WTC11 (cell line): ENCODE results near the gene MTURN. TPM values are rescaled to one million over a fixed set of nuclear protein-coding genes. Genes with fewer than 3 reads are reported as not detected.

Experiments
- ATAC-seq: fragments of 200-7000 bp; cut with Tn5 transposase; 2 replicates; pipeline ENCODE4 v1.10.0; 2021; ENCODE audit warnings: mild to moderate bottlenecking, moderate library complexity
- CTCF ChIA-PET: fragments of 300-600 bp; sonication (Branson Sonifier 250); formaldehyde crosslinking; loops from one replicate; lab custom pipeline; 2021; ENCODE audit warnings: antibody characterized with exemption; lab: Charles Lee
- POLR2A ChIA-PET: fragments of 350-600 bp; sonication (Branson Sonifier 250); formaldehyde crosslinking; loops from one replicate; lab custom pipeline; 2021; ENCODE audit warnings: antibody characterized with exemption; lab: Charles Lee
- DNase-seq: peaks from one replicate; pipeline ENCODE4 v3.0.0; 2021; ENCODE audit warnings: low spot score
- H3K27ac Mint-ChIP-seq: 2 replicates; pipeline ENCODE4 v1.8.0; 2021; ENCODE audit warnings: mixed read lengths
- H3K27me3 Mint-ChIP-seq: 2 replicates; pipeline ENCODE4 v1.8.0; 2021; ENCODE audit warnings: low read depth, mild to moderate bottlenecking, moderate library complexity, mixed read lengths
- H3K36me3 Mint-ChIP-seq: 2 replicates; pipeline ENCODE4 v1.8.0; 2021; ENCODE audit warnings: mixed read lengths
- H3K4me1 Mint-ChIP-seq: 2 replicates; pipeline ENCODE4 v1.8.0; 2022; ENCODE audit warnings: mixed read lengths
- H3K4me3 Mint-ChIP-seq: 2 replicates; pipeline ENCODE4 v1.8.0; 2021; ENCODE audit warnings: mild to moderate bottlenecking, moderate library complexity, mixed read lengths
- H3K9me3 Mint-ChIP-seq: 2 replicates; pipeline ENCODE4 v1.8.0; 2021; ENCODE audit warnings: mixed read lengths
- CBFB ChIP-seq: sonication (generic); formaldehyde crosslinking; IDR thresholded peaks from 2 replicates; pipeline ENCODE4 v1.8.1; 2022; ENCODE audit warnings: mild to moderate bottlenecking, low read depth, missing genetic modification reagents
- CREB1 ChIP-seq: sonication (generic); formaldehyde crosslinking; IDR thresholded peaks from 2 replicates; pipeline ENCODE4 v1.8.0; 2023; ENCODE audit warnings: mild to moderate bottlenecking, missing genetic modification reagents
- E2F1 ChIP-seq: sonication (generic); formaldehyde crosslinking; IDR thresholded peaks from 2 replicates; pipeline ENCODE4 v1.8.0; 2022; ENCODE audit warnings: mild to moderate bottlenecking, missing genetic modification reagents
- EMX1 ChIP-seq: fragments of 250-450 bp; sonication (Bioruptor Pico); IDR thresholded peaks from 2 replicates; pipeline ENCODE4 v1.8.0; 2021; ENCODE audit warnings: mild to moderate bottlenecking
- ETV6 ChIP-seq: sonication (generic); formaldehyde crosslinking; IDR thresholded peaks from 2 replicates; pipeline ENCODE4 v1.8.1; 2022; ENCODE audit warnings: mild to moderate bottlenecking, missing genetic modification reagents
- FOXK1 ChIP-seq: sonication (generic); formaldehyde crosslinking; IDR thresholded peaks from 2 replicates; pipeline ENCODE4 v1.8.0; 2022; ENCODE audit warnings: mild to moderate bottlenecking, moderate library complexity, missing genetic modification reagents
- GTF2I ChIP-seq: fragments of 250-450 bp; sonication (Bioruptor Pico); conservative IDR thresholded peaks from 2 replicates; pipeline ENCODE4 v1.4.0; 2021; ENCODE audit warnings: mild to moderate bottlenecking
- IRF2 ChIP-seq: sonication (generic); formaldehyde crosslinking; IDR thresholded peaks from 2 replicates; pipeline ENCODE4 v1.8.0; 2022; ENCODE audit warnings: low read depth, missing genetic modification reagents, borderline replicate concordance
- MAX ChIP-seq: sonication (generic); formaldehyde crosslinking; IDR thresholded peaks from 2 replicates; pipeline ENCODE4 v1.8.0; 2022; ENCODE audit warnings: mild to moderate bottlenecking, missing genetic modification reagents
- NFYB ChIP-seq: sonication (generic); formaldehyde crosslinking; conservative IDR thresholded peaks from 2 replicates; pipeline ENCODE4 v1.8.0; 2022; ENCODE audit warnings: low read depth, missing genetic modification reagents
- PRDM15 ChIP-seq: sonication (generic); formaldehyde crosslinking; IDR thresholded peaks from 2 replicates; pipeline ENCODE4 v1.8.0; 2022; ENCODE audit warnings: missing genetic modification reagents
- PREB ChIP-seq: sonication (generic); formaldehyde crosslinking; IDR thresholded peaks from 2 replicates; pipeline ENCODE4 v1.8.1; 2022; ENCODE audit warnings: mild to moderate bottlenecking, missing genetic modification reagents, moderate library complexity, borderline replicate concordance
- RELA ChIP-seq: sonication (generic); formaldehyde crosslinking; IDR thresholded peaks from 2 replicates; pipeline ENCODE4 v1.8.1; 2022; ENCODE audit warnings: missing genetic modification reagents, mild to moderate bottlenecking, borderline replicate concordance
- USF2 ChIP-seq: sonication (generic); formaldehyde crosslinking; IDR thresholded peaks from 2 replicates; pipeline ENCODE4 v1.8.1; 2023; ENCODE audit warnings: mild to moderate bottlenecking, missing genetic modification reagents, moderate library complexity
- ZNF219 ChIP-seq: sonication (generic); formaldehyde crosslinking; IDR thresholded peaks from 2 replicates; pipeline ENCODE4 v1.8.0; 2023; ENCODE audit warnings: missing genetic modification reagents, mild to moderate bottlenecking, borderline replicate concordance
- ZNF416 ChIP-seq: fragments of 250-450 bp; sonication (Bioruptor Pico); IDR thresholded peaks from 2 replicates; pipeline ENCODE4 v1.9.0; 2021; ENCODE audit warnings: mild to moderate bottlenecking, inconsistent platforms
- total RNA-seq: library from RNA; stranded (reverse); gene quantifications from 3 replicates; pipeline ENCODE4 v1.2.3, GENCODE V29; 2021

MTURN gene
- total RNA-seq, 1 experiment from 2014 or later: 5.0 TPM

- Mint-ChIP-seq H3K27ac (no peak overlapping the region), H3K27me3 (peaks cover 13% of the 10 kb centered on the region), H3K4me3 (no peak overlapping the region), H3K9me3 (no peaks in the 10 kb centered on the region), H3K4me1 (peaks cover 31% of the 10 kb centered on the region), H3K36me3 (no peaks in the 10 kb centered on the region)
- ATAC-seq (no peak), DNase-seq (no peak)
- POLR2A ChIA-PET: no interaction called here
- TF ChIP-seq FOXK1 (CRISPR knock-in tag) (no peak), PREB (CRISPR knock-in tag) (no peak), ETV6 (no peak), NFYB (CRISPR knock-in tag) (no peak), CBFB (CRISPR knock-in tag) (no peak), CREB1 (CRISPR knock-in tag) (no peak), EMX1 (no peak)
- CTCF ChIA-PET: interaction anchor here (4.3 kb wide), 1 partner anchor 8 kb away, joined by 23 read pairs; no protein-coding TSS in a partner anchor
These were observed 37.7 kb downstream of the MTURN start for GRCh38 chr7:30172451-30172850.

- TF ChIP-seq USF2 (CRISPR knock-in tag): no peak
- TF ChIP-seq ZNF416 (CRISPR knock-in tag): no peak
- TF ChIP-seq ZNF219: no peak
- no peak for TF ChIP-seq ETV6
- TF ChIP-seq MAX: no peak
- TF ChIP-seq IRF2 (CRISPR knock-in tag): no peak
- no peak for TF ChIP-seq E2F1 (CRISPR knock-in tag)
- no peak for TF ChIP-seq PRDM15 (CRISPR knock-in tag)
- no peak for TF ChIP-seq GTF2I
- no peak for TF ChIP-seq RELA (CRISPR knock-in tag)
- TF ChIP-seq CBFB (CRISPR knock-in tag): no peak
- peaks cover 5% of the 10 kb centered on the region for H3K27me3 Mint-ChIP-seq
- ATAC-seq (peak; percentile 52), DNase-seq (peak; percentile 36)
- CTCF ChIA-PET: interaction anchor here (1.2 to 4.3 kb wide), 2 partner anchors 9 to 103 kb away, joined by 3 to 23 read pairs; no protein-coding TSS in a partner anchor
- no peak overlapping the region for H3K4me3 Mint-ChIP-seq
- no peak overlapping the region for H3K27ac Mint-ChIP-seq
- no peaks in the 10 kb centered on the region for H3K9me3 Mint-ChIP-seq
- H3K36me3 Mint-ChIP-seq: no peaks in the 10 kb centered on the region
- peaks cover 24% of the 10 kb centered on the region for H3K4me1 Mint-ChIP-seq
- POLR2A ChIA-PET: no interaction called here
These were observed 38.5 kb downstream of the MTURN start for GRCh38 chr7:30173058-30173897.
